ENCODE results near the gene PIP4K2C. TPM values are rescaled to one million over a fixed set of nuclear protein-coding genes. Genes with fewer than 3 reads are reported as not detected.
"Not testable (repeated sequence)": the region's sequence is repeated elsewhere in the genome, so short reads cannot be mapped to it uniquely, and the experiment has no call there.

Gene PIP4K2C
- total RNA-seq, 1 donor from 2014 or later = 46.3 TPM

GRCh38 chr12:57554453-57554852, 36.5 kb upstream of the PIP4K2C start:
- Histone ChIP-seq H3K4me3 (ENCODE audit: low read depth, low read length) (no peak overlapping the region), H3K36me3 (ENCODE audit: control insufficient read depth, insufficient read depth, low read length) (no peaks in the 10 kb centered on the region), H3K27me3 (ENCODE audit: control insufficient read depth, insufficient read depth, low read length) (peaks cover 1% of the 10 kb centered on the region)
- DNase-seq (ENCODE audit: low read depth) = no peak
- FAIRE-seq = no peak
- no peak for TF ChIP-seq CTCF (IDR thresholded peaks at IDR 0.05; ENCODE audit: insufficient read depth, low read length, severe bottlenecking)

GRCh38 chr12:57554897-57555296, 36.1 kb upstream of the PIP4K2C start:
- H3K4me3 ChIP-seq (ENCODE audit: low read depth, low read length) = no peak overlapping the region
- TF ChIP-seq CTCF (IDR thresholded peaks at IDR 0.05; ENCODE audit: insufficient read depth, low read length, severe bottlenecking) = no peak
- no peaks in the 10 kb centered on the region for H3K36me3 ChIP-seq (ENCODE audit: control insufficient read depth, insufficient read depth, low read length)
- no peak for DNase-seq (ENCODE audit: low read depth)
- no peaks in the 10 kb centered on the region for H3K27me3 ChIP-seq (ENCODE audit: control insufficient read depth, insufficient read depth, low read length)
- peak; percentile 36 for FAIRE-seq

GRCh38 chr12:57558864-57559263, 32.1 kb upstream of the PIP4K2C start:
- Histone ChIP-seq H3K27me3 (ENCODE audit: control insufficient read depth, insufficient read depth, low read length) (no peaks in the 10 kb centered on the region), H3K4me3 (ENCODE audit: low read depth, low read length) (no peak overlapping the region), H3K36me3 (ENCODE audit: control insufficient read depth, insufficient read depth, low read length) (no peaks in the 10 kb centered on the region)
- DNase-seq (ENCODE audit: low read depth) = no peak
- FAIRE-seq = no peak
- no peak for TF ChIP-seq CTCF (IDR thresholded peaks at IDR 0.05; ENCODE audit: insufficient read depth, low read length, severe bottlenecking)

- no peak for DNase-seq (ENCODE audit: low read depth)
- no peak for TF ChIP-seq CTCF (IDR thresholded peaks at IDR 0.05; ENCODE audit: insufficient read depth, low read length, severe bottlenecking)
- no peak for FAIRE-seq
- no peaks in the 10 kb centered on the region for H3K27me3 ChIP-seq (ENCODE audit: control insufficient read depth, insufficient read depth, low read length)
- H3K36me3 ChIP-seq (ENCODE audit: control insufficient read depth, insufficient read depth, low read length) = no peaks in the 10 kb centered on the region
- no peak overlapping the region for H3K4me3 ChIP-seq (ENCODE audit: low read depth, low read length)
These were observed 30.5 kb upstream of the PIP4K2C start for GRCh38 chr12:57560516-57560915.

- not testable (repeated sequence) for H3K4me3 ChIP-seq (ENCODE audit: low read depth, low read length); H3K36me3 ChIP-seq (ENCODE audit: control insufficient read depth, insufficient read depth, low read length); FAIRE-seq; H3K27me3 ChIP-seq (ENCODE audit: control insufficient read depth, insufficient read depth, low read length)
- peak; percentile 35 for DNase-seq (ENCODE audit: low read depth)
These were observed 29.9 kb upstream of the PIP4K2C start for GRCh38 chr12:57561117-57561516.

- no peaks in the 10 kb centered on the region for H3K27me3 ChIP-seq (ENCODE audit: control insufficient read depth, insufficient read depth, low read length)
- no peak overlapping the region for H3K4me3 ChIP-seq (ENCODE audit: low read depth, low read length)
- no peak for TF ChIP-seq CTCF (IDR thresholded peaks at IDR 0.05; ENCODE audit: insufficient read depth, low read length, severe bottlenecking)
- FAIRE-seq (no peak), DNase-seq (ENCODE audit: low read depth) (no peak)
- H3K36me3 ChIP-seq (ENCODE audit: control insufficient read depth, insufficient read depth, low read length) = no peaks in the 10 kb centered on the region
These were observed 27.6 kb upstream of the PIP4K2C start for GRCh38 chr12:57563358-57563757.

All from bronchial epithelial cell (primary cell).